NT2/D1 (cell line): Measurements from ENCODE around the gene SAMSN1.

Source experiments
- SUZ12 ChIP-seq: IDR thresholded peaks from 2 replicates; pipeline ENCODE4 v1.6.1; 2011; ENCODE audit not compliant: insufficient read length, insufficient read depth; ENCODE audit errors: extremely low read depth
- YY1 ChIP-seq: IDR thresholded peaks from 2 replicates; pipeline ENCODE4 v1.6.1; 2011; ENCODE audit not compliant: insufficient read length, insufficient read depth
- ZNF274 ChIP-seq: IDR thresholded peaks from 2 replicates; pipeline ENCODE4 v1.6.1; 2011; ENCODE audit warnings: mild to moderate bottlenecking, low read depth, low read length

- TF ChIP-seq SUZ12 = no peak
- no peak for TF ChIP-seq YY1
- no peak for TF ChIP-seq ZNF274
Measured at GRCh38 chr21:14479241-14479786, 66.8 kb downstream of the SAMSN1 start.
